Measurements from ENCODE around the gene ITGA8.
"Not testable (repeated sequence)": the region's sequence is repeated elsewhere in the genome, so short reads cannot be mapped to it uniquely, and the experiment has no call there.

ITGA8 gene

DNA sequence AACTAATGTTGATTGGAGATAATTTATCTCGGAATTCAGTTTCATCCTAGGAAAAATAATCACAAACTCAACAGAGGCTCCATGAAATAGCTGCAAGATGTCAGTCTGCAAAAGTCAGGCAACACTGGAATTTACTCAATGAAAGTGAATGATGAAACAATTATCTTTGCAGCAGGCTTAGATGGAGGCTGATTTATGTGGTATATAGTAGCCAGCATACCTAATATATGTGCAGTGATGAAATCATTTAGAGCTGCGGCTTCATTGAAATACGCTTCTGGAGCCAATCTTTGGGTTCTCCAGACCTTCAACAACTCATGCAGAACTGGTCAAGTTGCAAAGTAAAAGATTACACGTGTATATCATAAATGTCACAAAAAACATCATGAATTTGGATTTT, 113.3 kb downstream of the ITGA8 start:
- DNase-seq (ENCODE audit: low read depth): no peak

DNA sequence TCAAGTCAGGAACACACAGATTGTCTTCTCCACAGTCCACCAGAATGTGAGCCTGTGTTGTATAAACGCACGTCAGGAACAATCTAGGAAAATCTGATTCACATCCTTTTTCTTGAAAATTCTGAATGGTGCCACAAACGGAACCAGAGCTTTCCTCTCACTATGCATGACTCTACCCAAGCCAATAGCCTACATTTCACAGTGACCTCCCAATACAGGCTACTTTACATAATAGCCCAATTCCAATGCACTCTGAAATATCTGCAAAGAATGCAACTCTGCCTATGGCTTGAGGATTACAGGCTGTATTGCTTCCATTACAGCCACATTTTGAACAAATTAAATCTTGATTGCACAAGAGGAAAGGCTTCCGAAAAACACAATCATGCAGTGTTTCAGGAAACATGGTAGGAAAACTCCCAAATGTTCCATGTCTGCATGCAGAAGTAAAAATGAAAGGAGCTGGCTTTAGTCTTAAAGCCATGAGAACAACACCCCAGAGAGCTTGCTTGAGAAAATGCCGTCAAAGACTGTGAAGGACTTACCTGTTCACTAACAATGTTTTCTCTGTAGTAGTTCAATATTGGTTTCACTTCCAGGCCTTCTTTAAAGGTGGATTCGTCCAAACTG, 113.9 kb downstream of the ITGA8 start:
- no peak for DNase-seq (ENCODE audit: low read depth)

DNA sequence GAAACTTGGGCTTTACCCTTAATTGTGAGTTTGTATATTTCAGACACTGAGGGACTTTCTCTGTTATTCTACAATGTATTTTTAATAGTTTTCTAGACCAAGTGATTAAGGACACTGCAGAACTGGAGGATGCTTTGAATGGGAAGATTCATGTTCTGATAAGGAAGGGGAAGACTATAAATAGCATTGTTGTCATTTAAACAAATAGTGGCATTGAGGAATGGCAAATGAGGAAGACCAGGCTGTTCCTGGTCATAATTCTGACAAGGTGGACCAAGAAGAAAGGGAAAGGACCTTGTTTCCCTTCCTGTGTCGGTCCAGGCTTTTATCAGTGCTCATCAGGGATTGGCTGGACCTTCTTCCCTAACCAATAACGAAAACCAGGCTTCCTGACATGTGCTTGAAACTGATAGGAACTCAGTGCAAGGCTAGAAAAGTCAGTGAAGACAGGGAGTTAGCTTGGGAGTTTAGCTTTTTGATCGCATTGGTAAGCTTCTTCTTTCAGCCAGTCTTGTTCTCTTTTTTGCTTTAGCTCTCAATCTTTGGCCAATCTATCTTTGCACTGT, 116.2 kb downstream of the ITGA8 start:
- DNase-seq (ENCODE audit: low read depth): no peak

DNA sequence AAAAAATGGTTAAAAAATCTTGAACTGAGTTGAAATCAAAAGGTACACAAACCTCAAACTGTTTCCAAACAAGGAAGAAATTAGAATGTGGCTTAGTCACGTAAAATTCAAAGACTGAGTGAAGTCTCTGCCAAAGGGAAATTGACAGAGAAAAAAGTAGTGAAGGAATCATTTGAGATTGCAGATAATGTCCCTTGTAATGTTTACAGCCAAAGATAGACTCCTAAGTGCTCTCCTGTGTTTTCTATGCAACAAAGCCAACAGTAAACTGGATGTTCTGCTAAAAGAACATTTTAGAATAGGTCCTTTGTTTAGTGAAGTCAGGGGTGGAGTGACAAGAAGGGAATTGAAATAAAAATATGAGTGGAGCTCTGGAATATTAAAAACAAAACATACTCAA, 117.9 kb downstream of the ITGA8 start:
- DNase-seq (ENCODE audit: low read depth): no peak

DNA sequence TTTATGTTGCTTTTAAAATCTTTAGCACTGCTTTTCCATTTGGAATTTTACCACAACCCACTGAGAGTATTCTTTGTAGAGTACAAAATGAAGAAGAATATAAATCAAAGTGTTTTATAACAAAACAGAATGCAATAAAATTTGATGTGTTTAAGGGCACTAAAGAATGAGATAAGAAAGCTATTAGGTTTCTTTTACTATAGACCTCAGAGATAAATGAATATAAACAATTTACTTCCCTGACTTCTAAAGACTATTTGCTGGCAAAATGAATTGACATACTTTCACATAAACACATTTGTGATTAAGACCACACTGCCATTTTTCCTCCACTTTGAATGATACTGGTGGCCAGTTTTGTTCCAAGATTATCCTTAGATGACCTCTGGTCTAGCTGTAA, 124.5 kb downstream of the ITGA8 start:
- no peak for DNase-seq (ENCODE audit: low read depth)

DNA sequence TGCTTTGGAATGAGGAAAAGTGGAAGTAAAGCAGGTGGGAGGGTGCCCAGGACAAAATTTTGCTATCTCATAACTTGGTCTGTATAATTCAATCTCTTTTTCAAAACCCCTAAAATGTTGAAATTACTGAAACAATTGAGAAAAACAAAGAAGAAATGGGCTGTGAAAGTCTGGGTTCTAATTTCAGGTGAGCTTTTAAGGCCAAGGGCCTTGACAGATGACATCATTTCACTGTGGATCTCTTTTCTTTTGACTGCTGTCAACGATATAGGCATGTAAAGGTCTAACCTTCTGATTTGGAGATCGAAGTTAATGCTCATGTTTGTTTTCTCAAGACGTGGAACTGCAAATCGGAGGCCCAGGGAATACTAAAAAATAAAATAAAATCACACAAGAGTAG, 127.8 kb downstream of the ITGA8 start:
- DNase-seq (ENCODE audit: low read depth): no peak

DNA sequence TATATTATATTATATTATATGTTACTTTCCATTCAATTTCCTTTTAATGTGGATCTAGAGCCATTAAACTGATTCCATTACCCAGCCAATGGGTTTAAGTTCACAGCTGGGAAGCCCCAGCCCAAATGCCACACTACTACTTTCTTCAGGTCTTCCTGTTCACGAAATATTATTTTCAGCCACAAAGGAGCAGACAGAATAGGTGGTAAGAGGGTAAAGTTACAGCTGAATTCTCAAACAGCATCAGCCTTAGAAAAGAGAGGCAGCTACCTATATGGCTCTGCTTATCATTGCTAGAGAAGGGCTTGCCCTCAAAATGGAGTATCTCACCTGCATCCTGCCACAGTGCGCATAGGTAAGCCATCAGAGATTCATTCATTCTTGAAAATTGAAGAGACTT, 128.3 kb downstream of the ITGA8 start:
- DNase-seq (ENCODE audit: low read depth): no peak

DNA sequence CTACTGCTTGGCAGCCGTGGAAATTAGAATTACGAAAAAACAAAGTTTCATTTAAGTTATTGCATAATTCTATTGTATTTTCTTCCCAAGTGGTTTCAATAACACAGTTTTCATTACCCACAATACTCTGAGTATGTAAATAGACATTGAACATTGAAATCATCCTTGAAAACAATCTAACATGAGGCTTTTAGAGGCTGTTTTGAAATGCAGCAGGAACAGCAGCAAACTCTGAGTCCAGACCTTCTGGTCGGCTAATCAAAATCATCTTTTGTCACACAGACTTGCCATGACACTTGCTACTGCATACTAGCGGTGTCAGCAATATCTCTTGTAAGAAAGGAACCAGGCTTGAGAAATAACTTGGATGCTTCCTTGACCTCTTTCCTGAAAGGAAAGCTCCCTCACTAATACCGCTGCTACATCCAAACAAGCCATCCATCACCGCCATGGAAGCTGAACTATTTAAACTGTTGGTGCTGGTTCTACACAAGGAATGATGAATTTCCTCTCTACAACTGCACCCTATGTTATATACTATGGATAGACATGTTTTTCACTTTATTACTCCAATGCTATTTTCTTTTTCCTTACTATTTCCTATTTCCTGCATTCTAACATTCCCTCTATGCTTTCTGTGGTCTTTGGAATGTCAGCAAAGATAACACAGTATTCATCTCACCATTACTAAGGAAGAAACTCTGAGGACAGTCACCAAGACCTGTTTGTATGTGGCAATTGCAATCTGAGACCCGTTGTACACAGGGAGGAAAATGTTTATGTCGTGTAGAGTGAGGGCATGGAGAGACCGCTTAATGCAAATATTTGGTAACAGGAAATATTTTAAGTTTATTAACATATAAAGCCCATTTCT, 130.8 kb downstream of the ITGA8 start:
- DNase-seq (ENCODE audit: low read depth): no peak

DNA sequence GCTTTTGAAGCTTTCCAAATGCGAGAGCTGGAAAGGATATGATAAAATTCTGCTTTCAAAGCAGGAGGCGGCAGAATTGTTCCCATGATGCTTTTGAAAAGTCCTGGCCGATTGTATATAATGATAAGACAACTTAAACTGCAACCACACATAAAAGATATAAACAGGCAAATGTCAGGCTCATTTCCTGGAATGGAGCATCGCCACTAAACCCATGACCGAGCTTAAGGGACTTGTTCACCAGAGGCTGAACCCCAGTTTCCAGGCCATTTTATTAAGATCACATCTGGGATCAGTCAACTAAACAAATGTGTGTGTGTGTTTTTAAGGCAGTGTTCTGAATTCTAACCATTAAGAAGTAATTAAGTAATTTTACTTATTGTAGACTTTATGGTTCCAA, 131.6 kb downstream of the ITGA8 start:
- DNase-seq (ENCODE audit: low read depth): no peak

DNA sequence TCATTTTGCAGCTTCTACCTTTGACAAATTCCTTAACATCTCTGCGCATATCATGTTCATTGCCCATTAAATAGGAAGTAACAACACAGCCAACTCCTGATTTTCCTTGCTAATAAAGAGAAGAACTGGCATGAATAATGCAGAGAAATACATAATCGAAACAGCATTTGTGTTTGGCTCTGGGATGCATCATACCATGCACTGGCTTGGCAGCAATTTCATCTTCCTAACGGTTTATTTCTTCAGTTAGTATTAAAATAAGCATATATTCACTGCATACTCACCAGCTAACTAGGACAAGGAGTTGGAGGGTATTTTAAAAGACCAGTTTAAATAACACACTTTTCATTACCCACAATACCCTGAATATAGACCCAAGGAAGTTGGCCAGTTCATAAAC, 132.5 kb downstream of the ITGA8 start:
- DNase-seq (ENCODE audit: low read depth): no peak

DNA sequence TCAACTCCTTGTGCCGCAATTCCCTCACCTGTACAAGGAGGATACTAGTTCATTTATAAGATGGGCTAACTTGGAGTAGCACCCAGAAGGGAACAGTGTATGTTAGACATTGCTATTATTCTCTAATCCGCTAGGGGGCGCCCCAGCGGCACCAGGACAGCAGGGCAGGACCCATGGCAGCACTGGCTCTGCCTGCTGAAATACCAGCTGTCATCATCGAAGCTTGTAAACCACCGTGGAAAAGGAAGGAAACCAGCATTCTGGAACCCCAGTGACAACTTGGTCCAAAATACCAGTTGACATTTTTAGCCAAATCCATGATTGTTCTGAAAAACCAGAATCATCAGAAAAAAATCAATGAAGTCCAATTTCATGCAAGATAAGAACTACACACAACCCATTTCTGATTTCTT, 134.4 kb downstream of the ITGA8 start:
- no peak for DNase-seq (ENCODE audit: low read depth)

DNA sequence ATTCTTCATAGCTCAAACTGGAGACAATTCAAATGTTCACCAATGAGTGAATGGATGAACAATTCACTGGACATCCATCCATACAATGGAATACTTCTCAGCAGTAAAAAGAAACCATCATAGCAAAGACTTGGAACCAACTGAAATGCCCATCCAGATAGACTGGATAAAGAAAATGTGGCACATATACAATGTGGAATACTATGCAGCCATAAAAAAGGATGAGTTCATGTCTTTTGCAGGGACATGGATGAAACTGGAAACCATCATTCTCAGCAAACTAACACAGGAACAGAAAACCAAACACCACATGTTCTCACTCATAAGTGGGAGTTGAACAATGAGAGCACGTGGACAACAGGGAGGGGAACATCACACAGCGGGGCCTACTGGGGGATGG, 136.8 kb downstream of the ITGA8 start:
- not testable (repeated sequence) for DNase-seq (ENCODE audit: low read depth)

DNA sequence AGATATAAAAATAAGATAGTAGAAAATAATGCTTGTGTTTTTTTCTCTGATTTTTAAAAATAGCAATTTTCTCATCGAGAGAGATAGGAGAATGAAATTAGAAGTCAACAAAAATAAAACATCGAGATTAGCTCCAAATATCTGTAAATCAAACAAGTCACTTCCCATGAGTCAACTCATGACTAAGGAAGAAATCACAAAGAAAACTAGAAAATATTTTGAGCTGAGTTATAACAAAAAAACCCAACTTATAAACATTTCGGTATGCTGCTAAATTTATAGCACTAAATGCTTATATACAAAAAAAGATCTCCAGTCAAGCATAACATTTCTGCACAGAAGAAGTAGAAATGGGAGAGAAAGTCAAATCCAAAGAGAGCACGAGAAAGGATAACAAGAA, 140.1 kb downstream of the ITGA8 start:
- DNase-seq (ENCODE audit: low read depth): no peak

DNA sequence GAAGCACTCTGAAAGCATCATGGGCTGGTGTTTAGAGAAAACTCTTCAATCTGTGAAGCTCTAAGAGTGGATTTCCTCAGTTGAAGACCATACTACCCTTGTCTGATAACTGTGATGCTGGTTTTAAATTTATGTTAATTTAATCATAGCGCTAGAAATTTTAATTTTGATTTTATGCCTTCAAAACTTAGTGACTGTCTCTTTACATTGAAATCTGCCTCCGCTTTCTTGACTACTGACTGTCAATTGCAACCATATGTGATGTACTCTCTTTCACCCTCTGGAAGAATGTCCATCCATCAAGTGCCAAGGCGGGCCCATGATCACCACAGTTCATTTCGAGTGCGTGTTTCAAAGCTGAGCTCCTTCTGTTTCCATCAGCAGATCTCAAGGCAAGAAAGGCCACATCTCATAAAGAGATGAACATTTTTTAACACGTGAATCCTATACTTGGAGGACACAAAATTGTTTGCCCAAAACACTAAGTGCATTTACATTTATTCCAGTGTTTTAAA, 147.1 kb downstream of the ITGA8 start:
- DNase-seq (ENCODE audit: low read depth): no peak

DNA sequence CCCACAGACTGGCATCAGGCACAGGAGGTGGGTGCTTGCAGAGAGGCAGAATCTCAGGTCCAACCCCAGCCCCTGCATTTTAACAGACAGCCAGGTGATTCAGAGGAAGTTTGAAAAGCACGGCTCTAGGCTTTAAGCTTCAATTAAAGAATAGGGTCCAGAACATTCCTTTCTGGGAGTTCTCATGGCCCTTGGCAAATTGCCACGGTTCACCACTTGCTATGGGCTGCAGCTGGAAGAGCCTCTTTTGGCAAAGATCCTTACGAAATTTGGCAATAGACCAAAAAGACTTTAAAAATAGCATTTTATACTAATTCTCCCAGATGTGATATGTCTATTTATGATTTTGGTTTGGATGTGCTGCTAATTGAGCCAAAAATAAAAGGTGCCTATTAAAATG, 148.1 kb downstream of the ITGA8 start:
- no peak for DNase-seq (ENCODE audit: low read depth)

DNA sequence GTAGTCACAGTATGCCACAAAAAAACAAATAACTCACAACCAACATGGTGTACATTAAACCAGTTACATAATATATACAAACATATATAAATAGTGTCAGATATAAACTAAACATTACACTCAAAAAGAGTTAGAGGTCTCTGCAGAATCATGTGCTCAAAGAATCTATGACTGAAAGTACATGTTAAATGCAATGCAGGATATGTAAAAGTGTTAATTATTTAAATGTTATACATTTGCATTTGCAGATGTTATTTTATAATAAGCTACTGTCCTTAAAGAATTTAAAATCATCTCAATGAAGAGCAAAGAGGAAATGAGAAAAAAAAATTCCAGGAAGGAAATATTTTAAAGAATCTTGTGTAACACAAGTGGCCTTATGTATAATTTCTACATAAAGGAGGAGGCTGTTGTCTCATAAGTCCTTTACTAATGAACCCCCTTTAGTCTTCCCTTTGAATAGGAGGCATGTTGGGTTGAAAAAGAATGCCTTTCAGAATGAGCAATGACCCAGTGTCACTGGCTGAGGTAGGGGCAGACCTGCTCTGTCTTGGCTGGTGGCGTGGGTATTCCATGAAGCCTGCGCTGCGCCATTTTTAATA, 148.9 kb downstream of the ITGA8 start:
- DNase-seq (ENCODE audit: low read depth): no peak

DNA sequence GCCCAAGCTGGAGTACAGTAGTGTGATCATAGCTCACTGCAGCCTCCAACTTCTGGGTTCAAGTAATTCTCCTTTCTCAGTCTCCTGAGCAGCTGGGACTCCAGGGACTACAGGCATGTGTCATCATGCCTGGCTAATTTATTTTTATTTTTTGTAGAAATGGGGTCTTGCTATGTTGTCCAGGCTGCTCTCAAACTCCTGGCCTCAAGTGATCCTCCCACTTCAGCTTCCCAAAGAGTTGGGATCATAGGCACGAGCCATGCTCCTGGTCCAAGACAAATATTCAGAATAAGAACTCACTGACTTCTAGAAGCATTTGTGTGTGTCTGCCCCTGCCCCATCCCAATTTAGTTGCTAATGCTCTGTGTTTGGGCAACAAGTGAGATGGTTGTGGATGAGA, 151.8 kb downstream of the ITGA8 start:
- no peak for DNase-seq (ENCODE audit: low read depth)

DNA sequence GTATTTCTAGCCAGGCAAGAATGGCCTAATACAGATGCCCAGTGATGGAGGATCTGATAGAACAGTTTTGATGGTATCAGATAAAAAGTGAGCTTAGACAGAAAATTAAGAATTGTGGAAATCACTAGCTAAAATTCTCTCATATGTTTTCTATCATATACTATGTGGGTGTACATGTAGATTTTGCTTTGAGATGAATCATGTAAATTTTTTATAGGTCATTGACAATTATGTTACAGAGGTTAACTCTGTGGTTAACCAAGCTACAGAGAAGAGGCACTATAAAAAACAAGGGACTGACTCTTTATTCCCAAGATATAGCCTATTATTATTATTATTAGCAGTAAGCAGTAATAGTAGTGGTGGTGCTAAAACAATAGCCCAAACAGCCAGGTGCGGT, 156.5 kb downstream of the ITGA8 start:
- DNase-seq (ENCODE audit: low read depth): no peak

DNA sequence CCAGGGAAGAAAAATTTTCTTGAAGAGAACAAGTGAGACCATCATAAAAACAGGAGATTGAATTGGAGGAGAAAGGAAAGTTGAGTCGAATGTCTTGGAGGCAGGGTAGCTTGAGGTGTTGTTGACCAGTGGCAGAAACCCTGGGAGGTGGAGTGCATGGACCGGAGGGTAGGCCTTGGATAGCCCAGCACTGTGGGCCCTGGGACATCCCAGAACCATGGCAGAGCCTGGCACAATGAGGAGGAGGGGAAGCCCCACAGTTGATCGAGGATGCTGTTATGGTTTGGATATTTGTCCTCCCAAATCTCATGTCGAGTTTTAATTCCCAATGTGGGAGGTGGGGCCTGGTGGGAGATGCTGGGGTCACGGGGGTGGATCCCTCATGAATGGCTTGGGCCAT, 157.1 kb downstream of the ITGA8 start:
- DNase-seq (ENCODE audit: low read depth): no peak

DNA sequence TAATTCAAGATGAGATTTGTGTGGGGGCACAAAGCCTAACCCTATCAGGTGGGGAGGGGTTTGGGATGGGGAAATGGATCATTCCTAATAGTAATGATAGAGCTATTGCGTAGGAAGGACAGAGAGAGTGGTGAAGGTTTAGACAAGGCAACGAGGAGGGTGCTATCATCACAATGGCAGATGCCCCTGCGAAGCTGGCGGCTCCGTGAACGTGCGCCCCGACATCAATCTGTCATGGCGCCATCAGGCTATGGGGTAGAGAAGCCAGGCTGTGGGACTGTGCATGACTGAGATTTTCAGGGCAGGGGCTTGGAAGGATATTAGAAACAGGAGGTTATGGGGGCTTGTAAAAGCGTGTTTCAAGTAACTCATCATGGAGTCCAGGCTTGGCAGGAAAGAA, 157.6 kb downstream of the ITGA8 start:
- no peak for DNase-seq (ENCODE audit: low read depth)

DNA sequence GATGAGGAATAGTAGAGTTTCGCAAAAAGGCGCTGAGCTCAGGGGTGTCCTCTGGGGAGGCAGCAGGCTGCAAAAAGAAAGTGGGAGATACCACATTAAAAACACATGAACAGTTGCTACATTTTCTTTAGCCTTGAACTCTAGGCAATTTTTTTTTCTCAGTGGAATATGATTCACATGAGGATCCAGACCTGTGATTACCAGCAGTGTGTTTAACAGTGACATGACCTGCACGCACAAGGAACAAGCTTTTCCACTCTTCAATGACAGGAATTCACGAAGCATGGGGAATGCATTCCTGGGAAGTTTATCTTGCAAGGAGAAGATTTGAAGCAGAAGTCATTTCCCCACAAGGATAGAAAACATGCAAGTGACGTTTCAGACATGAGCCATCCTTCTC, 161.6 kb downstream of the ITGA8 start:
- peak; percentile 80 for DNase-seq (ENCODE audit: low read depth)

DNA sequence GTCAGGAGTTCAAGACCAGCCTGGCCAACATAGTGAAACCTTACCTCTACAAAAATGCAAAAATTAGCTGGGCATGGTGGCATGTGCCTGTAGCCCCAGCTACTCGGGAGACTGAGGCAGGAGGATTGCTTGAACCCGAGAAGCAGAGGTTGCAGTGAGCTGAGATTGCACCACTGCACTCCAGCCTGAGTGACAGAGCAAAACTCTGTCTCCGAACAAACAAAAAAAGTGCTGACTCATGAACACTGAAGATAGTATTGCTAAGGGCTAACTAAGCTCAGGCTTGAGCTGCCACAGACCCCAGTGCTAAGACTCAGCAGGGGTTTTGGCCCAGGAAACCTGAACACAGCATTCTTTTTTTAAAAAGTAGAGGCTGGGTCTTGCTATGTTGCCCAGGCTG, 162.6 kb downstream of the ITGA8 start:
- DNase-seq (ENCODE audit: low read depth): not testable (repeated sequence)

DNA sequence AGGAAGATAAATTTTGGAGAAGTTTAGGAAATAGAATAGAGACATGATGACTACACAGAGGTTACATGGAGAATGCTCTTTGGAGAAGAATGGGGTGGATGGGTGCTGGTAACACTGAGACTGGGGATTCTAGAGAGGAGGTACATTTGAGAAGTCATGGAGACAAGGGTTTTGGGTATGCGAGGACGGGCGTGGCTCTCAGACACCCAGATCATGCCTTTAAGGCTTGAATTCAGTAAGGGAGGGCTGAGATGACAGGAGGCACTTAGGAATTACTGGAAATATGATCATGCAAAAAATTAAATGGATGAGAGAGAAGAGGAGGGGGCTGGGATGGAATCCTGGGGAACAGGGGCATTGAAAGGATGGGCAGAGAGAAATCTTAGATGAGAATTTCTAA, 168.8 kb downstream of the ITGA8 start:
- no peak for DNase-seq (ENCODE audit: low read depth)
